Fibroblast of gingiva (primary cell): ENCODE data around the gene GLIS1.

ENCODE experiments used
- DNase-seq: peaks from one replicate; pipeline ENCODE4 v3.0.0-alpha.2; 2011; ENCODE audit warnings: low read depth

GLIS1 gene

DNA sequence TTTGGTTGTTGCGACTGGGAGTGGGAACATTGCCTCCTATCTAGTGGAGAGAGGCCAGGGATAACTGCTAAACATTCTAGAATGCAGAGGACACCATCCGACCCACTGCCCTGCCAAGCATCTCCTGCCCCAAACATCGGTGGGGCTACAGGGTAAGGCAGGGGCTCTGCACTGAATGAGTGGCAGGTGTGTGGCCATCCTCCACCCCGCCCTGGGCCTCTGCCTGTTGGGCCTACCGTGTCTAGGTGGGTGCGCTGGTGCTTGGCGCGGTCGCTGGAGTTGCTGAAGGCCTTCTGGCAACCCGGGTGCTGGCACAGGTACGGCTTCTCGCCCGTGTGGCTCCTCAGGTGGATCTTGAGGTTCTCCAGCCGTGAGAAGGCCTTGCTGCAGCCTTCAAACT is 209.4 kb downstream of the GLIS1 start:
- no peak for DNase-seq

DNA sequence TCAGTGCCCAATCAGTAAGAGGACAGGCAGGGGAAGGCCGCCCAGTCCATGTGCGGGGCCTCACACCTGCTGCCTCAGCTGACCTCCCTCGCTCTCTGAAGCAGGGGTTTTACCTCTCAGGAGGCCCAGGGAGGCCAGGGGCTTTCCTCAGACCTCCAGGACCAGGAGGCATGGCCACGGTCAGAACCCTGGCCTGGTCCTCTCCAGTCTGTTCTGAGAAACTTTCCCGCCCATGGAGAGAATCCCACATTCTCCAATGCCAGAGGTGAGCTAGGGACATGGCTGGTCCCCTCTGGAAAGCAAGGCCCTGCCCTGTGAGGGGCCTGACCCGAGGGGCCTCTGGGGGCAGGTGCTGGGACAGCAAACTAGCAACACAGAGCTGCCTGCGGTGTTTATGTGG is 211.6 kb downstream of the GLIS1 start:
- DNase-seq, result no peak

DNA sequence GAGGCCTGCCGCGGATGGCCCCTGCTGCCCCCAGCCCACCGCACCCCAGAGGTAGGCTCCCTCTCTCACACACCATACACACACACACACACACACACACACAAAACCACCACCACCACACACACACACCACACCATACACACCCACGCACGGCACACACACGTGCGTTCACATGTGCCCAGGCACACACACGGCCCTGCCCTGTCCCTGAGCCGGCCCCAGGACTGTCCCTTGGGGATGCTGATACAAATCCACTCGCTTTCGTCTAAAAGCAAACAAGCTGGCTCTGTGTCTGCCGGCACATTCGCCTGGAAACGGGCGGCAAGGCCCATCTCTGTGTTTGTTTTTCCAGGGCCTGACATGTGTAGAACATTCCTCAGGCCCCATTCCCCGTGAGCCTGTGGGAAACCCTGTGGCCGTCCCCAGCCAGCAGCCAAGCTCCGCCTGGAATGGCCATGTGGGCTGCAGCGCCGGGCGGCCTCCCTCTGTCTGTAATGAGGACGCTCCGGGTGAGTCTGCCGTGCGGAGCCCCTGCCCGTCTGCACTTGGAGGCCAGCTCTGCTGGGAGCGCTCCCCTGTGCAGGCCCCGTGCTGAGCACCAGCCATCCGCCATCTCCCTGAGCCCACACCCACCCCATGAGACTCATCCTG is 212.4 kb downstream of the GLIS1 start:
- DNase-seq, result peak; percentile 93

DNA sequence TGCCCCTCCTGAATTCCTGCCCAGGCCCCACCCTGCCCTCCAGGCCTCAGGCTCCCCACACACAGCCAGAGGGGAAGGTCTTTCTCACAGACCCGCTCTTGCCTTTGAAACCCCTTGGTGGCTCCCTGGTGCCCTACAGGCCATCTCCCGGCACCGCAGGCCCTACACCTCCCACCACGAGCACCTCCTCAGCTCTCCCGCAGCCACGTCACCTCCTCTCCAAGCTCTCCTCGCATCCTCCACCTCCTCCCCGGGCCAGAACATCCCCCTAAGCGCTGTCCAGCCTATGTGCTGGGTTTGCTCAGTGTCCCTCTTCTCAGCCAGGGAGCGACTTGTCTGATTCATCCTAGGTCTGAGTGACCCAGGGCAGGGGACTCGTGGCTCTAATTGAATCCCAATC is 213.4 kb downstream of the GLIS1 start:
- DNase-seq, result no peak

DNA sequence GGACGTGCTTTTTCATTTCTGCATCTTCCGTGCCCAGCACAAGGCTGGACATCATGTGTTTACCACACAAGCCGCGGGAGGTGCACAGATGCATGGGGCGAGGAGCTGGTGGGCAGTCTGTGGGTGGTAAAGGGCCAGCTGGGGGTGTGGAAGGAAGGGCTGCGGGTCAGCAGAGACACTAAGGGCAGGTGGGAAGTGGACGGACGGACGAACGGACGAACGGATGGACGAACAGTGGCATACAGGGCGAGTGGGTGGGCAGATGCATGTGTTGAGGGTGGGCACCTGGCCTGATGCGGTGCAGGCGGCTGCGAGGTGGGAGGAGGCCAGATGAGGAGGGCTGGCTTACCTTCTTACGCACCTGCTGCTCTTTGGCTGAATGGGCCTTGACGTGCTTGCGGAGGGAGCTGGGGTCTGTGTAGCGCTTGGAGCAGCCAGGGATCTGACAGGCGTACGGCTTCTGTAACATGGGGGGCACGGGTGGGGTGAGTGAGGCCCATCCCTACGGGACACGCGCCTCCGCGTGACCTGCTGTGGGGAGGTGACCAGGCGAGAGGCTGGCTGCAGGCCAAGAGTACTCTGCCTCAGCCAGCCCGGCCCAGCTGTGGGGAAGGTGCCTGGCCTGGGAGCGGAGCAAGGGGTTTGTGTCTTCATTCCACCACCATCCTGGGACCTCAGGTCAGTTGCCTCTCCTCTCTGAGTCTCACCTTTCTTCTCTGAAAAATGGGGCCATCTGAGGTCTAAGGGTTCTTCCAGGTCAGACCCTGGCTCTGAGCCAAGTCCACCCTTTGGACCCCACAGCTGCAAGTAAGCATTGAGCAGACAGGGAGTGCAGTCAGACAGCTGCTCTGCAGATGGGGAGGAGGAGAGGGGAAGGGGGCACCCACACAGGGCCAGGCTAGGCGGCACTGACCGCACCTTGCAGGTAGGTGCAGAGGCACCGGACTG is 214.3 kb downstream of the GLIS1 start:
- DNase-seq, result no peak

DNA sequence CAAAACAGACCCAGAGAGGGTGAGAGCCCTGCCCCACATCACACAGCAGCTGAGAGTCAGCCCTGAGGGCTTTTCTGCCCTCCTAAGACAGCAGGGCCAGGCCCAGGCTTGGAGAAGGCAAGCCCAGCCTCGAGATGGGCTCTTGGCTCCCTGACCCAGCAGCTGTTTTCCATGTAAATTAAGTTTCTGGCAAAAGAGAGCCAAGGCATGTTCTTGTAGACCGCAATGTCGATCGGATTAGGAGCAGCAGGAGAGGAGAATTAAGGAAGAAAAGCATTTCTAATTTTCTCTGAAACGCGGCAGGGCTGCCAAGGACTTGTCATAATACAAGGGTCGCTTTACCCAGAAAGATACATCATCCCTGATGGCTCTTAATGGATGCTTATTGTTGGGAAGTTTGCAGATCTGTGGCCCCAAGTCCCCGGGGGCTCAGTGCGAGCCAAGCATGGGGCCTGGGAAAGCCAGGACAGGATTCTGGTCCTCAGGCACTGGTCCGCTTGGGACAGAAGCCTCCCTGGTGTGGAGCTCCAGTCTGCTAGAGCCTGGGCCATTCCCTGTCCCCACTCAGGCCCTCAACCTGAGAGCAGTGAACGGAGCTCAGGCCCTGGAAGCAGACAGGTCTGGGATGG is 216.9 kb downstream of the GLIS1 start:
- peak; percentile 57 for DNase-seq

DNA sequence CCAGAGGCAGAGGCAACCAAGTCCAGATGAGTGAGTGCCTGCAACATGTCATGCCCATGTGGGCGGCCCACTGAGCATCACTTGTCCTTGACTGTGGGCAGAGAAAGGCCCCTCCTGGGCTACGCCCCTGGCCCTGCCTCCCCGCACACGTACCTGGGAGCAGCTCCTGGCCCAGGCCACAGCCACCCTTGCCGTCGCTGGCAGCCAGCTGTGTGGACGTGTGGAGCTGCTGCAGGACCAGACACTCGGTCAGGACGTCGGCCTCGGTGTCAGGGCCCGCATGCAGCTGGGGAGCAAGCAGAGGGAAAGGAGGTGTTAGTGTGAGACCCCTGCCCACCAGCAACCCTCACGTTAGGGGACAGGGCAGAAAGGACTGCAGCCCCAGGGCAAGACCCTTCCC is 218.5 kb downstream of the GLIS1 start:
- DNase-seq, result no peak

DNA sequence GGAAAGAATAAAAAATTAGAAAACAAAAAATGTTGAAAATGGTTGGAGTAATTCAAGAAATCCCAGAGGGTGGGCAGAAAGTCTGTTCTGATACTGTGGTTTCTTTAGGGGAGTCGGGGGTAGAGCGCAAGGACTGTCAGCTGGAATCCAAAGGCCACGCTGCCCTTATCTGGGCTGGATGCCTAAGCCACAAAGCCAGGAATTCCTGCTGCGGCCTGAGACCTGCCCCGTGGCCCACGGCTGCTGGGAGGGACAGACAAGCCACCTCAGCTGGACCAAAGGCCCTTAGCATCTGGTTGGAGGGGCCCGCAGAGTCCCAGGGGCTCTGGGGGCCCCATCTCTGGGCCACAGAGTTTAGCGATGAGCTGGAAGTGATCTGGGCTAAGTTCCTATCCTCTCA is 219.5 kb downstream of the GLIS1 start:
- DNase-seq, result peak; percentile 52

DNA sequence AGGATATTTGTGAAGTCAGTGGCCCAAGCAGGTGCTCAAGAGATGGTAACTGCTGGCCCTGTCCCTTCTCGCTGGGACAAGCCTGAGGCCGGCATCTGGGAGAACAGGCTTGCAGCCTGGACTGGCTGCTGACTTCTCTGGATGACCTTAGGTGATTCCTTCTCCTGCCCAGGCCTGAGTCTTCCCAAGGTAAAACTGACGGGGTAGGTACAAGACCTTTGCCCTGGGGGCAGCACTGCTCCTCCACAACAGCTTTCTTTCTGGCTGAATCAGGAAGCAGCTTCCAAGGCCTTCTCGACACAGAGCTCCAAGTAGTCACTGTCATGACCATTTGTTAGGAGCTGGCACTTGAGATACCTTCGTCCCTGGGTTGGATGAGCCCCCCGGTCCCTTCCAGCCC is 220.2 kb downstream of the GLIS1 start:
- DNase-seq, result no peak

DNA sequence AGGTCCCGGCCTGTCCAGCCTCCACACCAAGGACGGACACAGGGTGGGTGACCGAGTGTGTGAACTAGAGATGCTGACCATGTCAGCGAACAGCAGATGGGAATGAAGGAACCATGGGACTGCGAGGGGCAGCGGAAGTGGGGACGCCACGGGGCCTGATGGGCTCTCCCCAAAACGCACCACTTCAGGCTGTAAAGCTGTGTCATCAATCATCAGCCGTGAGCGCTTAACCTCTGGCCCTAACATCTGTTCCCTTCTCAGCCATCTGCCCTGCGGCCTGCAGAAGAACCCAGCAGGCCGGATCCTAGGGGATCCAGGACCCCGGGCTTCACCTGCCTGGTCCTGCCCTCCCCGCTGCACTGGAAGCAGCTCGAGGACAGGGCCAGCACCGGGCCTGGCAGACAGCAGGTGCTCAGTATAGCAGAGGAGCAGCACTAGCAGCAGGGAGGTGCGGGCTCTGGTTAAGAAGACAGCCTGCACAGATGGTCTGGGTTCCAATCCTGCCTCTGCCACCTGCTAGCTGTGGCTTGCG is 221.1 kb downstream of the GLIS1 start:
- no peak for DNase-seq

DNA sequence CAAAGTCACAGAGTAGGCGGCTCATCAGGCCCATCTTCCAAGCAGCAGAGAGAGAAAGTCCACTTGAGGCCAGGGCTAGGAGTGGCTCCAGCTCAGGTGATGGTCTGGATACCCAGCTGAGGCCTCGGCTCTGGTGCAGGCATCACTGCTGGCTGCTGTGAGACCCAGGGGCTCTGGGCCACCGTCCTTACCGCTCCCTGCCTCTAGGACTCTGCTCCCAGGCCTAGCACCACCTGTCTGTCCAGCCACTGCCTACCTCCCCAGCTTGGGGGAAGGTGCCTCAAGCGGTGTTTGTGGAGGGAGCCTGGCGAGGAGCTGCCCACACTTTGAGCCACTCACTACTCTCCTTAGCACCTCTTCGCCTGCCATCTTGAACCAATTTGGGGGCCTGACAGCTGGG is 221.9 kb downstream of the GLIS1 start:
- no peak for DNase-seq

DNA sequence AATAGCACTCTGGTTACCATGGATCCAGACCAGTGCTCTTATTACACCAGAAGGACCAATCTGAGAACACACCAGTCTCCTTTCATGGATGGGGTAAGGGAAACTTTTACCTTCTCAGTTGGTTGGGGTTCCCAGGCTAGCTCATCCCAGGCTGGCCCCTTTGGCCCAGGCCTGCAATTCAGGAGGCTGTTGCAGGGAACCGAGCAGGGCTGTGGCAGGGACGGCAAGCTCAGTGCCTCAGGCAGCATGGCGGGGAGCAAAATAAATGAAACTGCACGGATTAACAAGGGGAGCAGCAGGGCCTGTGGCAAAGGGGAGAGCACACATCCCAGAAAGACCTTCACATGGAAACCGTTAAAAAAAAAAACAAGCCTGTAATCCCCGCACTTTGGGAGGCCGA is 222.8 kb downstream of the GLIS1 start:
- no peak for DNase-seq

DNA sequence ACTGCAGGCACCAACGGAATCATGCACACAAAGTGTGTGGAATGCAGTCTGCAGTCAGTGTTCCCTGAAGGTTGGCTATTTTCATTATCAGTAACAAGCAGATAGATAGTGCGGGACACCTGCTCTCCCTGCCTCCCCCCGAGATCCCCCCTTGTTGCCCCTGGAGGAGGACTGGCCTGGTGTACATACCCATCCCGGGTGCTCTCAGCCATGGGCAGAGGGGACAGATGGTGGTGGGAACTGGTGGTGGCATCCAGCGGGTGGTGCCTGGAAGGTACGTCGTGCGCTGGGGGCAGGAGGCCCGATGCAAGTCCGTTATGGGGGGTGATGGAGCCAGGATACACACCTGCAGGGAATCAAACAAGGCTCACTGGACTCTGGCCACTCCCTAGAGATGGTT is 224.5 kb downstream of the GLIS1 start:
- DNase-seq, result no peak

DNA sequence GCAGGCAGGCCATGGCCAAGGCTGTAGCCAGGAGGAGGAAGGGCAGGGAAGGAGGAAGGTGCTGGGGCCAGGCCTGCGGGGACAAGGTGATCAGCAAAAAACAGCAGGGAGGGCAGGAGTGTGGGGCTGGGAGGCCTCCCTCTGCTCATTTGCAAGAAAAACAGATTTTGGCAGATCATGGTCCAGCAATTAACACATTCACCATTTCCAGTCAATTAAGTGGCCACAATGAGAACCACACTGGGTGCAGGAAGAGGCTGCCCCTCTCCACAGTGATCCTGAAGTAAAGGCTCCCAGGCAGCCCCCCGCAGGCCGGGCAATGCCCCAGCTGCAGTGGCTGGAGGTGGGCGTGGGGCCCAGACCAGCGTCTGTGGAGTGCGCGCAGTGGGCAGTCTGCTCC is 225.1 kb downstream of the GLIS1 start:
- DNase-seq, result no peak

DNA sequence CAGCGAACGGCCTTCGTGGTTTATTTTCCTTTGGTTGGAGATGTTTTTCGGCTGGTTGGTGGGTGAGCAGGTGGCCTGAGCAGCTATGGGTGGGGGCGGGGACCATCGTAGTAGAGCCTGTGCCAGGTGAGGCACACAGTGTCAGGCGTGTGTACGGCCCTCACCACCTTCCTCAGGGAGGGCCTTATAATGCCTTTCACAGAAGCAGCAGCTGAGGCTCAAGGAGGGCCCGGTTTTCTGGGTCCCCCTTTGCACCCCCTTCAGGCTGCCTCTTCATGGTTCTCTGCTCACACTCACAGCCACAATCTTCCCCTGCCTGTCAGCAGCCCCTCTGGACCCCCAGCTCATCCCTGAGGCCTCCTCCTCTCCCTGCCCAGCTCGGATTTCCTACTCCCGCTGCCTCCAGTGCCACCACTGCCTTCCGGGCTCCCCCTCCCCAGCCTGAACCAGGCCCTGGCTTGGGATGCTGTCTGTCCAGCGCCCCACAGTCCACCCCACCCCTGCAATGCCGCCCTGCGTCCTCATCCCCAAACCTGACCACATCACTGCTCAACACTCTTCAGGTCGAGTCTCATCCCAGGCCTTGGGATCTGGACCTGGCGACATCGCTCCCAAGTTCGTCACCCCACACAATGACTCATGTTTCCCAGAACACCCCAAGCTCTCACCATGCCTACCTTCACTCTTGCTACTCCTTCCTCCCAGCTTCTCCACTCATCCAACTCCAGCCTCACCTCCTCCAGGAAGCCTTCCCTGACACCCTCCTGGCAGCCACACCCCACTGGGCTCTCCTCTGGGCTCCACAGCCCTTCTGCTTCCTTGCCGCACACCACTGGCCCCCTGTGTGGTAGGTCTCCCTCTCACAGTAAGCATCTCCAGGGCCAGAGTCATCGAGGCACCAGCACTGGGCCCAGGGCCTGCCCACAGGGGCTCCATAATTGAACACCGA is 225.9 kb downstream of the GLIS1 start:
- no peak for DNase-seq

DNA sequence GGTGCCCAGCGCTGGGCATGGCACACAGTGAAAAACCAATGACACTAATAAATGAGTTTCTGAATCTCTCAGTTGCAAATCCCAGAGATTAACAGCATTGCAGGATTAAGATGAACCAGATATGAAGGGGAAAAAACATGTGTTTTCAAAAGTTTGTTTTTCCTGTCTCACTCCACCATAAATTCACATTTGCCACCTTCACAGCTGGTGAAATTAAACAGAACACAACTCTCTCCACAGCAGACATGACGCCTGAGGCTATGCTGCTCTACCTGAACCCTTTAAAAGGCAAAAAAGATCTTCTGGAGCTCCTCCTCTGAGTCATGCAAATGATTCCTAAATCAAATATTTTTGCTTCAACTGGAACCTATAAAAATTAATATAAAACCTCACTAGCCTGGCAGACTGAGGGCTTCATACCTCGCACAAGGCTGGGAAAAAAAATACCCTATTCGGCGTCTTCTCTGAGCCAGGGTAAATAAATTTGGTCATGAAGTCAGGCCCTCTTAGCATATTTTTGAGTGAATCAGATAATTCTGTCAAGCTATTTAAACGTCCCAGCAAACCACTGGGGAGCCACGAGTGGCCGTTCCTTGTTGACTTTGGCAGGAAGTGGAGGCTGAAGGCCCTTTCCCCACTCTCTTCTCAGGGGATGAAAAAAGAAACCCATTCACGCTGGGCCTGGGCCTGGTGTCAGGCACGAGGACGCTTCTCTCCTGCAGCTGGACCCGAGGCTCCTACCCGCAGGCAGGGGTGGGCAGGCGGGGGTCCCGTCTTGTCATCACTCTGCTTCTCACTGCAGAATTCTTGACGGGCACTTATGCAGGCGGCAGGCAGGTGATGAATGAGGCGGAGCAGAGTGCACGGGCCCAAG is 226.8 kb downstream of the GLIS1 start:
- peak; percentile 87 for DNase-seq

DNA sequence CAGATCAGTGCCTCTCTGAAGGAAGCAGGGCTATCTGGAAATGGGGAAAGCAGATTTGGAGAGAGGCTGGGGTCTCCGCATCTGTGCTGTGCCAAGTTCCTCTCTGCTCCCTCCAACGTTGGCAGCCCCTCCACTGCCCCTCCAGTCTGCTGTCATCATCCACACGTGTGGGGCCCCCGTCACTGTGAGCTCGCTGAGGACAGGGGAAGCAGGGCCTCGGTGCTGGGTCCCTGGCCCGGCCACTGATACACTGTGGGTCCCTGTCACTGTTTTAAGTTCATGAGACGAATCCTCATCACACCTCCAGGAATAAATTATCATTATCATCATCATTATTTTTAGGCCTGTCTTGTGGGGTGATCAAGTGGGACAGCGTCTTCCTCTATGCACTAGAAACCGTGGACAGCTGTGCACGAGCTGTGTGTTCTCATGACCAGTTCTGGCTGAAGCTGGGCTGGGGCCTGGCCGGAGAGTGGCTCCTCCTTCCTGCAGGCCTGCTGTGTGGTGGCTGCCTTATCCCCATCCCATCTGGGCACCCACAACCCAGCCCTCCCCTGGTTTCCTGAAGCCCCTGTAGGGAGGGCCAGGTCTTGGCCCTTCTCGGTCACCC is 227.5 kb downstream of the GLIS1 start:
- DNase-seq, result no peak

DNA sequence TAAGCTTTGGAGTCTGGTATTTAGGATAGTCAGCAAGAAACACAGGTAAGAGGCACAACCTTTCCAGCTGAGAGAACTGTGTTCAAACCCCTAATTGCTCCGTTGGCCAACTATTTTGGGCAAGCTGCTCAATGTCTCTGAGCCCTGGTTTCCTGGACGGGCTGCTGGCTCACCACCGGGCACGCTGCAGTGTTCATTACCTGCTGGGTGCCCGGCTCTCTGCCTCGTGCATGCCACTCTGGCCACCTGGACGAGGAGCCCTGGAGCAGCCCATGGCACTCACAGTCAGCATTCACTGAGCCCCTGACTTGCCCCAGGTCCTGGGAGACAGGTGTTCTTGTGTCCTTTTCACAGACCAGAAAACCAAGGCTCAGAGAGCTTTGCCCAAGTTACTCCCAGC is 228.7 kb downstream of the GLIS1 start:
- DNase-seq, result no peak

DNA sequence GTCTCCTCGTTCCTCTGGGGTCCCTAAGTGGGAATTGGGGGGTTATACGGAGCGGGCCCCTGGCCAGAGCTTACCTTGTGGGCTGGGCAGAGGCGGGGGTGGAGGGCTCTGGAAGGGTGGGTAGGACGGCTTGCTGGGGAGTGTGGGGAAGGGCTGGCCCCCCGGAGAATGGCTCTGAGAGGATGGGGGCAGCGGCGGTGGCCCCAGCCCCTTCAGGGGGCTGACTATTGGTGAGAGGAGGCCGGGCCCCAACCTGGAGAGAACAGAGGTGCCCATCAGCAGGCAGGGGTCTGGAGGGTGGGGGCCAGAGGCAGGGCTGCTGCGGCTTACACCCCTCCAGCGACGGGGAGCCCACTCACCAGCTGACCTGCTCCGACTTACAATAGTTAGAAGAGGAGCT is 229.2 kb downstream of the GLIS1 start:
- no peak for DNase-seq

DNA sequence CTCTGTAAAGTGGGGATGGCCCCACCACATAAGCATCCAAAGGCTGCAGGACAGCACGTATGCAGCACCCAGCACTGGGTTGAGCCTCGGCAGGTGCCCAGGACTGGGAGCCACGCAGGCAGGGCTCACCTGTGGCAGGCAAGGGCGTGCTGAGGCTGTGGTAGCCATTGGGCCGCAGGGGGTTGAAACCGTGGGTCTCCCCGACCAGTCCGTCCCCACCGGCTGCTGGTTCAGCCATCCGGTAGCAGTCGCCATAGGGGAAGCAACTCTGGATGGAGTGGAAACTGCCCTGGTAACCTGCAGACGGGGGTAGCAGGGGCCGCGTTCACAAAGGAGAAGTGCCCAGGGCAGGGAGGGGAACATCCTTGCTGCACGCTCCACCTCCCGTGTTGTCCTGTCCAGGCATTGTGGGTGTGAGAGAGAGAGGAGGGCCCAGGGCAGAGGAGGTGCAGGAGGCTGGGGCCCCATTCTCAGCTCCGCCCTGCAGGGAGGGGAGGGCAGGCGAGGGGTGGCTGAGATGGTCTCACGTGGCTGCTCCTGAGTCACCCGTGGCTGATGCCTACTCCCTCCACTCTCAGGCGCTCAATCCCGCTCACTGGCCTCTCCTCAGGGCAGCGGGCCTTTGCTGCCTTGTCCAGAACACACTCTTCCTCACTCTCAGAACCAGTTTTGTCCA is 229.8 kb downstream of the GLIS1 start:
- DNase-seq, result peak; percentile 36
